ENCODE measurements around the gene UQCR11.

Gene UQCR11

DNA sequence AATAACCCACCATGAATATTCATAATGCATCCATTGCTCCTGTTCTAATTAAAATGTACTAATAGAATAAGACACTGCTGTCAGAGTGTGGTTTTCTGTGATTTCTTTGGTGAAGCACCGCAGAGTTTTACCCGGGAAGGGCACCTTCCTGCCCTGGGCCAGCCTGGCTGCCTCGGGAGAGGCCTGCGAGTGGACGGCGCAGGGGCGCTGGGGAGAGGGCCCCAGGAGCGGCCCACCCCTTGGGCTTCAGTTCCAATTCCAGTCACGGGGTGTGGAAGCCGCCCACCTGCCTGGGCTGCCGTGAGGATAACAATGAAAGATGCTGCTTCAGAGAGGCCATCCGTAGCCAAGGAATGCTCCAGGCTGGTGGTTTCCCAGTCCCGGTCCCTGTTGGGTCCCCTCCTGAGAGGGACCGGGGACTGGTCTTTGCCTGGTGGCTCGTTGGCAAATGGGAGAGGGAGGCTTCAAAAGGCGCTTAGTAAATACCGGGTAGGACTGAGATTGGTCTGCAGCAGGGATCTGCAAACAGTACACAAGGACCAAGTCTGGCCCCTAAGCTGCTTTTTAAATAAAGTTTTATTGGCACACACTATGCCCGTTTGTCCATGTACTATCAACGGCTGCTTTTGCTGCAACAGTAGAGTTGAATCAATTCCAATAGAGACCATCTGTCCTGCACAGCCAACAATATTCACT is 29.1 kb upstream of the UQCR11 start:
- no peak for DNase-seq

DNA sequence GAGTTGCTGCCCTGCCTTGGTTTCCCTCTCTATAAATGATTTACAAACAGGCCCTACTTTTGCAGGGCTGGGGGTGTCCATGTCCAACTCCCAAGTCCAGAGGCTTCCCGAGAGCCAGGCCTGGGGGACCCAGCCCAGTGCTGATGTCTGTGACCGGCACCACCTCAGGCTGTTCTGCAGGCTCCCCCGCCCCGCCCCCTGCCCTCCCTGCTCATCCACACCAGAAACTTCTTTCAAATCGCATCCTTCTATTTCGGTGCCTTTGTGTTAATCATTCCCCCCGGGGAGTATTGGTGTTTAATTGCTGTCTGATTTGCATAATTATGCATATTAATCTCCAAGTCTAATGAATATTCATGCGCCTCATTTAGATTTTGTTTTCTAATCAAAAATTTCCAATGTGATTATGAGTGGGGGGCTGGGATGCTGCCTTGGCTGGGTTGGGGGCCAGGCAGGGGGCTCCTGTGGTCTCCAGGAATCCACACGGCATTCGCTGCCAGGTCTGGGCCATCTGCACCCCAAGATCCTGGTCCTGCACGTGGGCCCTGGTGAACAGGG is 28.1 kb upstream of the UQCR11 start:
- no peak for DNase-seq

DNA sequence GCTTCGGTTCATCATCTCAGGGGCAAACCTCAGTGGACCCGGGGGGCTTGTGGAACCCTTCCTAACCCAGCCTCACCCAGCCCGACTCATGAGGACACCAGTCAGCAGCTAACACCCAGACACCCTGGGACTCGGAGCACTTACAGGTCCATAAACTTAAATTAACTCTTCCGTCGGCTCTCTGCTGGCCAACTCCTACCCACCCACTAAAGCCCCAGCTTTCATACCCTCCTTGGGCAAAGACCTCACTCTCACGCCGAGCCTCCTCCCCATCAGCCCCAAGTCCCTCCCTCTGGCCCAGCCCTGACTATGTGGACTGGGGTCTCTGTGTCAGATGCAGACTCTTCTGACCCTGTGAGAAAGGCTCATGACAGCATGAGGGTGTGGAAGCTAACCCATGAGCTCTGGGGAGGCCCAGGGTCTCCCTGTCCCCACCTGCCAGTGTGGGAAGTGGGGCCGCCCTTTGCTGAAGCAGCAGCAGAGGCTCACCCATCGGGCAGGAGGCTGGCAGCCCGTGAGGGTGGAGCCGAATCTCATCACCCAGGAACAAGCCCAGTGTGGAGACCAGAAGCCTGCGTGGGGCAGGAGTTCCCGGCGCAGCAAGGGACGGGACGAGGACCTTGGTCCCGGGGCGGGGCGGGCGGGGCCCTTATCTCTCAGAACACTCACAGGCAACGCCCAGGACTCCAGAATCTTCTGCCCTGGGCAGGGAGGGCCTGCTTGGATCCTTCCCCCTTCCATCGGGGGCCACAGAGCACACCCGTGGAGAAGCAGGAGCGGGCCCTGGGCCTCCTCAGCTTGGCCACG is 27.4 kb upstream of the UQCR11 start:
- no peak for DNase-seq

DNA sequence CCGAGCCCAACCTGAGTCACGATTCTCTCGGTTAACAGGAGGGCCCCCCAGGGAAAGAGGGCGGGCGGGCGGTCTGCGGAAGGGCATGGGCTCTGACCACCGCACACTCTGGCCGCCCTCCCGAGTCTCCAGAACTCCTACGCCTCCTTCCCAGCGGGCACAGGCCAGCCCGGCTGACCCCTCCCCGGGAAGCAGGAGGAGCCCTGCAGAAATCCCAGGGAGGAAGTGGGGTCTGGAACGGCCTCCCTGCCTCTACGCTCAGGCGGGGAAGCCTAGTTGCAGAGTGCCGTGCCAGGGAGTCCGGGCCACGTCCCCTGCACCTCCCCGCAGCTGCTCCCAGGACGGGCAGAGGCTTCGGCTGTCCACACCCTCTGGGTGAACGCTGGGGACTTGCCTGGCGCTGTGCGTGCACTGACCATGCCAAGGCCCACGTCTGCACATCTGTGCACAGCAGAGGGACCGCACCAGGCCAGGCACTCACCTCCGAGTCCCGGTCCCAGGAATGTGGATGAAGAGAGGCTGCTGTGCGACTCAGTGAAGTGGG is 26.4 kb upstream of the UQCR11 start:
- DNase-seq, result no peak

DNA sequence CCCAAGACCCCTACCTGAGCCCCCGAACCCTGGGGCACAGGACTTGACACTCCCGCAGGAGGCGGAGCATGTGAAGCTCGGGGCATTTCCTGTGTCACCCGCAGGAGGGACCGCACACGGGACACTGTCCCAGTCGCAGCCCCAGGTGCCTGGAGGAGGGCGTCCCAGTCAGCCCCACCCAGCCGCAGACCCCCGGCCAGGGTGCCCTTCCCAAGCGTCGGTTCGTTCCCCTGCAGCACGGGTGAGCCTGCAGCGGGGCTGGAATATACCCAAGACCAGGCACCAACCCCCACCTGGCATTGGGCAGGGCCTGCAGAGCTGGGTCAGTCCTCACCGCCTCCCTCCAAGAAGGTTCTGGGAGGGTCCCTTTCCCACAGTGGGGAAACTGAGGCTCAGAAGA is 25.5 kb upstream of the UQCR11 start:
- DNase-seq, result no peak

DNA sequence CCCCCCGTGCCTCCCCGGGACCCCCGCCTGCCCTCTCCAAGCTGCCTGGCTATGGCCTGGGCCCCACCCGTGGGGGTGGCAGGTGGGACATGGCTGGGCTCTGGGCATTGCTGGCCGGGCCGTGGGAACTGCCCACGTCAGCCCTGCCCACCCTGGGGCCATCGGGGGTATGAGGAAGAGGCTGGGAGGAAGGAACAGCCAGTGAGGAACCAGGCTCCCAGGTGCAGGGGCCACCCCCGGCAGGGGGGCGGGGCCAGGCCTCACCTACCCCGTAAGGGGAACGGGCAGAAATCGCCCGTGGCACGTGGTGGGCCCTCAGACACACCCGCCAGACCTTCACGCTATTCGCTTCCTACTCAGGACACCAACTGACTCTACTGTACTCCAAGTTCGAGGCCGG is 24.8 kb upstream of the UQCR11 start:
- no peak for DNase-seq

DNA sequence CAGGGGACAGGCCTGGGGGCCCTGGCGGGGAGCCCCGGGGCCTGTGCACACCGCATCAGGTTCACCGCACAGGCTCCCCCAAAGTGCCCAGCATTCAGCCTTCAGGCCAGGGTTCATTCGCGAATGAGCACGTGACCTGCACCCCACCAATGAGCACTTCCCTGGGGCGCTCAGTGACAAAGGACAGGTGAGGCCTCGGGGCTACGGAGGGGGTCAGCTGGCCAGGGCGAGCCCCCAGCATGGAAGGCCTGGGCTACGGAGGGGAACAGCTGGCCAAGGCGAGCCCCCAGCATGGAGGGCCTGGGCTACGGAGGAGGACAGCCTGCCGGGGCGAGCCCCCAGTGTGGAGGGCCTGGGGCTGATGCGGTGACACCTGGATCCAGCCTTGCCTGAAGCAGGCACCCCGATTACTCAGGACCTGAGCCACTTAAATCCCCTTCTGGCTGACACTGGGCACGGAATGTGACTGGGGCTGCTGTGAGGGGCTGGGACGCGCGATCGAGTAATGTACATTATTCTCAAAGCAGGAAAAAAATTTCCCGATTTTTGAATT is 24.1 kb upstream of the UQCR11 start:
- DNase-seq, result no peak

DNA sequence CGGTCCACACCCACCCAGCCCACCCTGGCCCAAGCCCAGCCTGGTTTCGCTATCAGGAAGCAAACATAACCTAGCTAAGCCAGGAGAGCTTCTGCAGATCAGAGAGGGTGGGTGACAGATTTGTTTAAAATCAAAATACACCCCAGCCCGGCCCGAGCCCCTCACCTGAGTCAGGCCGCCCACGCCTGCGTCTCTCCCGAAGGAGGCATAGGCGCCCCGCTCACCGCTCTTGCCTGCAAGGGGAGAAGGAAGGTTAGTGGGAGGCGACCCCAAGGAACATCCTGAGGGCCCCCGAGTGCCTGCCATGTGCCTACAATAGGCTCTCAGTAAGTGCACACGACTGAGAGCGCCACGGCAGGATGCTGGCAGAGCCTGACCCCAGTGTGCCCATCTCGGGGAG is 21.9 kb upstream of the UQCR11 start:
- DNase-seq, result no peak

DNA sequence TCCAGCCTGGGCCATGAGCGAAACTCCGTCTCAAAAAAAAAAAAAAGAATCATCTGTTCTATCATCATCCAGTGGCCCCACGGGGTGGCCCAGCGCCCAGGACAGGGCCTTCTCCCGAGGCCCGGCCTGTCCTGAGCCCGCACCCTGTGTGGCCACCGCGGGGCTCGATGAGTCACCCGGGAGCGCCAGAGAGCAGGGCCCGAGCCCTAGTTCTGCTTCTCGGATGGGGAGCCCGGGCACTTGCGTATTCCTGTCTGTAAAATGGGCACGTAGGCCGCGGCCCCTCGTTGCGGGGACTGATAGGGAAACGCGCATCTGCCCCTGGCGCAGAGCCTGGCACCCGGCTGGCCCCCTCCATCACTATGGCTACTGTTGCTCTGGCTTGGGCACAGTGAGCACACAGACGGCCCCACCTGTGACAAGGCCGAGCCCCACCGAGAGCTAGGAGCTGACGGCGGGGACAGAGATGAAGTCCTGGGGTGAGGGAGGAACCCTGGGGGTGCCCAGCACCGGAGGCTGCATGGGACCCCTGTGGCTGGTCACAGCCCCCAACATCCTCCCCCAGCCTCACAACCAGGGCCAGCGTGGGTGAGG is 21.3 kb upstream of the UQCR11 start:
- no peak for DNase-seq

DNA sequence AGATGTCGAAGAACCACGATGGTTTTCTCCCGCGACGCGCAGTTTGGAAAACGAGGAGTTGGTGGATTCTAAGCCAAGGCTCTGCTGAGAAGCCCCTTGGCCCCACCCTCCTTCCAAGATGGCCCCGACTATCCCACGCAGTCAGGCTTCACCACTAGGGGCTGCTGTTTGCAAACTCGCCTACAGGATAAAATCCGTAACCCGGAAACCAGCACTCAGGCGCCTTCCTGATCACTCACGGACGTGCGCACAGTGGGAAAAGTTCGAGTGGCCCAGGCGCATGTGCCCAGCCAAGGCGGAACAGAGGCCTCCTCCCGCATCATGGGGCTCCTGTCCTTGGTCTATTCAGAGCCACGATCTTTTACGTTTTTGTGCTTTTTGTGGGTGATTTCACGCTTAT is 19.2 kb upstream of the UQCR11 start:
- DNase-seq, result peak; percentile 43

DNA sequence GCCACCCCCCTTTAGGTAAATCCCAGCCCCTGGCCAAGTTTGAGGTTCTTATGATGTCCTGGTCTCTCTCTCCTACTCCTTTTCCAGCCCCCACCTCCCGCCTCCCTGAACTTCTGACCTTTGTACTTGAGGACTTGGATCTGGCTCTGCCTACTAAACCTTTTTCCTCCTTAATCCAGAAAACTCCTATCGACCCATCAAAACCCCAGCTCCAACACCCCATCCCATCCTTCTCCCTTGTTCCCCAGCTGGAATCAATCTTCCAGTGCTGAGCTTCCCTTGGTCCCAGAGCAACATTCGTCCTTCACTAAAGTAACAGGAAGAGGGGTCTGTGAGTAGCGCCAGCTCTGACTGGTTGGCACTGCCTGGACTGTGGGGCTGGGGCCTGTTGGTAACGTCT is 17.3 kb upstream of the UQCR11 start:
- DNase-seq, result no peak

DNA sequence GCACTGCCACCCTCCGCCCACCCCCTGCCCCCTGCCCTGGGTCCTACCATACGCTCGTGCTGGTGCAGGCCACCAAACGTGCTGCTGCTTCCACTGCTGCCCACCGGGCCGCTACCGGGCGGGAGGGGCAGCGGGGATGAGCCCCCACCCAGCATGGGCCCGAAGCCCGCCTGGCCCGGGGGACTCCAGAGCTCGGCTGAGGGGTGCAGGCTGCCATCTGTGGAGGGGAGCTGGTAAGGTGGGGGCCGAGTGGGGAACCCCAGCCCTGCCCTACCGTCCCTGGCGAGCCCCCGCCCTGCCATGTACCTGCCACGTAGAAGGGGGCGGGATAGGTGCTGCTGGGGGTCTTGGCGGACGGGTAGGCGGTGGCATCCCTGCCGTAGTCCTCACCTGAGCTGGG is 16.7 kb upstream of the UQCR11 start:
- no peak for DNase-seq

DNA sequence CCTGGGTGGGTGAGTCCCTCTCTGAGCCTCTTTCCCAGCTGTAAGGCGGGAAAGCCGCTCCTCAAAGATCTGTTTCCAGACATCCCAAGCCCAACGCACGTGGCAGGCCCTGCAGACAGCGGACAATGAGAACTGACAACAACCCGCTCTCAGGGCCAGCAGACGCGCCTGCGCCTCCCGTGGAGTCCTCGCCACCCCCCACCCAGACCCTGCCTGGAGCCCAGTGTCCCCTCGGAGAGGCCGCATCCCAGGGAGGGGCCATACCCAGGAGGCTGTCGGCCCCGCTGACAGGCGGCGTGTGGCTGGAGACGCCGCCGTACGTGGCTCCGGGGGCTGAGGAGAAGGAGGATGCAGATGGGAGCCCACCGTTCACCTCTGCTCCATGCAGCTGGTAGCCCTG is 16.3 kb upstream of the UQCR11 start:
- DNase-seq, result no peak

DNA sequence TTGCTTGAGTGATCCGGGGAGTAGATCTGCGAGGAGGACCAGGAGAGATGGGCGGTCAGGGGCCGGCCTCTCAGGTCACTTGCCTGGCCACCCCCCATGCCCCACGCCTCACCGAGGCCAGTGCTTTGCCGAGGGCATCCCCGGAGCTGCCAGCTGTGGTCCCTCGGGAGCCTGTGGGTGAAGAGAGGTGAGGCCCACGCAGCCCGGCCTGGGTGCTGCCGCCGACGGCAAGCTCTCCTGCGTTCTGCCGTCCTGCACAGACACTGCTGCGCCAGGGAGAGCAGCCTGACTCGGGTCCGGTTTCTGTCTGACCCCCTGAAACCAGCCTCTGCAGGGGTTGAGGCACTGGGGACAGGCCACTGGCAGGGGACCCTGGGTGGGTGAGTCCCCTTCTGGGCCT is 15.8 kb upstream of the UQCR11 start:
- no peak for DNase-seq

DNA sequence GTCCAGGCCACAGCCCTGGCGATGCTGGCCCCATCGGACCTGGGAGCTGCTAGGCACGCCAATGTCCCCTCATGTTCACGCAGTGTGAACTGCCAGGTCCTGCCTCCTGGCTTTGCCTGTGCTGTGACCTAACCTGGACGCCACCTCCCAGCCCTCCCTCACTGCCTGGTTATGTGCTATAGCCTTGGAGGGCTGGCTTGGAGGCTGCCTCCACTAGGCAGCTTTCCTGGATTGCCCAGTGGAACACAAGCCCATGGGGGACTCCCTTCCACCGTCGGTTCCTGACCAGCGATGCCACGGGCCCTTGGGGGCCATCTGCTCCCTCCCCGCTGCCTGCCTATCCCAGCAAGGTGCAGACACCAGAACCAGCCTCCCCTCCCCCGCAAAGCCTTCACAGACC is 15.2 kb upstream of the UQCR11 start:
- no peak for DNase-seq

DNA sequence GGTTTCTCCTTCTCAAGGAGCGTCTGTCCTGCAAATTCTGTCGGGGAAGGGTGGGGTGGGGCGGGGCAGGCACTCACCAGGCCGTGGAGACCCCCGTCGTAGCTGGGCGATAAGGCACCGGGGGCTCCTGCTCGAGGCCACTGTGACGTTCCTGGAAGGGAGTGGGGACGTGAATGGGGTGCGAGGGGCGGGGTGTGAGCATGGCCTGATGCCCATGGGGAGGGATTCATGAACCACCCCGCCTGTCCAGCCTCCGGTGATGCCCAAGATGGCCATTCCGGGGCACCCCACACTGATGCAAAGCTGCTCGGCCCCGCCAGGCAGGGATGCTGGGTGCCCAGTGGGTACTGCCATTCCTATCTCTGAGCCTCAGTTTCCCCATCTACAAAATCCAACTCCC is 14.4 kb upstream of the UQCR11 start:
- DNase-seq, result no peak

DNA sequence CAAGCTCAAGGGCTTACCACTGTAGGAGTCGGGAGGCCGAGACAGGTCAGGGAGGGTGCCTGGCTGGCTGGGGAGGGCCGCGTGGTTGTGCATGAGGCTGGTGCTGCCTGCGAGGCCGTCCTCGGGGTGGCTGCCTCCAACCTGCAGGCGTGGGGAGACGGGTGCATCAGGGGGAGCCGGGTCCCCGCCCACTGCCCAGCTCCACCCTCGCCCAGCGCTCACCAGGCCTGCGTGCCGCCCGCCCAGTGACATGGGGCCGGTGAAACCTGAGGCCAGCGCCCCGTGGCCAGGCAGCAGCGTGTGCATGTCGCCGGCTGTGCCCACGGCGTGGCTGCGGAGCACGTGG is 13.8 kb upstream of the UQCR11 start:
- no peak for DNase-seq

DNA sequence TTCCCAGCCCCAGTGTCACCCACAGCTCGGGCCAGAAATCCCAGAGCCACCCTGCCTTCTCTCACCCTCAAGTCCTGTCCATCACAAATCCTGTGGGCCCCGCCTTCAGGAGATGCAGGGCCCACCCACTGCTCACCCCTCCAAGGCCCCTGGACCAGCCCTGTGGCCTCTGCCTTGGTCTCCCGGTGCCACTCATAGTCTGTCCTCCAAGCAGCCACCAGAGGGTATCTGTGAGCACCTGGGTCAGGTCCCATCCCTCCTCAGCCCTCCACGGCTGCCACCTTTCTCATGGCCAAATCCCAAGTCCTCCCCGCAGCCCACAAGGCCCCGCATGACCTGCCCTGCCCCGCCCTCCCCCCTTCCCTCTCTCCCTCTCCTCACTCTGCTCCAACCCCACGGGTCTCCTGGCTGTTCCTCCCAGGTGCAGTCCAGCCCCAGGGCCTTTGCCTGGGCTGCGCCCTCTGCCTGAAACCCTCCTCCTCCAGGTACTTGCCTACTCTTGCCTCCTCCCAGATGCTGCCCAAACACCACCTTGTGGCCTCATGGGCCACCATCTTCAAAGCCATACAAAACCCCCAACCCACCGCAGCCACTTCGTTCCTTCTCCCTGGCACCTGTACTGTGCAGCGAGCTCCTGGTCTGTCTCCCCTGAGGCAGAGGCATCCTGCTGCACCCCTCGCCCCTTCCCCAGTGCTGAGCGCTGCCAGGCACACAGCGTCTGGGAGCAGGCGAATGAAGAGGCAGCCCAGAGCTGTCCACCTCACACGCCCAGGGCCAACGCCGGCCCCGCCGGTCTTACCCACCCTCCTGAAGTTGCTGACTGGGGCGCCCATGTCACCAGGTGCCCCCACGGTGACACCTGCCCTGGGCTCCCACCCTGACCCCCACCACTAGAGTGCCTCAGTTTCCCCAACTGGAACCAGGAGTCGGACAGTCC is 13.2 kb upstream of the UQCR11 start:
- DNase-seq, result peak; percentile 24

DNA sequence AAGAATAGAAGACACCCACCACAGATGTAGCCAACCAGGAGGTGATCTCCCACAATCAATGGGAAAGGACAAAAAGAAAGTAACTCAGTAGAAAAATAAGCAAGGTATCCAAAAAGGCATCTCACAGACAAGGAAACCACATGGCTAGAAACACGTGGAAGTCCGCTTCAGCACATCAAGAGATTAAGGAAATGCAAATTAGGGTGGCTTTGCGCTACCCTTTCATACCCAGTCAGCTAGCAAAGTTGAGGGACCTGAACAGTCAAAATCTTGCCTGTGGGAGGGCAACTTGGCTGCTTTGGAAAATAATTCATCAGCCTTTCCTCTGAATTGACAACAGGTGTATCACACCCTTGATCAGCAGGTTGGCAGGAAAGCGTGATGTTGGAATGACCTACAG is 11.6 kb upstream of the UQCR11 start:
- no peak for DNase-seq

DNA sequence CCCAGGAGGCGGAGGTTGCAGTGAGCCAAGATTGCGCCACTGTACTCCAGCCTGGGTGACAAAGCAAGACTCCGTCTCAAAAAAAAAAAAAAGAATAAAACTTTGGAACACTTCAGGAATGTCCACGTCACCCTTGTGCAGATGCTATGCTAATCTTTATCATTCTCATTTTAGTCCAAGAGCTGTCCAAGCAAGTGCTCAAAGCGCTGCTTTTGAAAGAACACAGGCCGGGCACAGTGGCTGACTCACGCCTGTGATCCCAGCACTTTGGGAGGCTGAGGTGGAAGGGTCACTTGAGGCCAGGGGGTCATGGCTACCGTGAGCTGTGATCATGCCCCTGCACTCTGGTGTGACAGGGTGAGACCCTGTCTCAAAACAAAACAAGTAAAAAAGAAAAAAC is 11.1 kb upstream of the UQCR11 start:
- no peak for DNase-seq

DNA sequence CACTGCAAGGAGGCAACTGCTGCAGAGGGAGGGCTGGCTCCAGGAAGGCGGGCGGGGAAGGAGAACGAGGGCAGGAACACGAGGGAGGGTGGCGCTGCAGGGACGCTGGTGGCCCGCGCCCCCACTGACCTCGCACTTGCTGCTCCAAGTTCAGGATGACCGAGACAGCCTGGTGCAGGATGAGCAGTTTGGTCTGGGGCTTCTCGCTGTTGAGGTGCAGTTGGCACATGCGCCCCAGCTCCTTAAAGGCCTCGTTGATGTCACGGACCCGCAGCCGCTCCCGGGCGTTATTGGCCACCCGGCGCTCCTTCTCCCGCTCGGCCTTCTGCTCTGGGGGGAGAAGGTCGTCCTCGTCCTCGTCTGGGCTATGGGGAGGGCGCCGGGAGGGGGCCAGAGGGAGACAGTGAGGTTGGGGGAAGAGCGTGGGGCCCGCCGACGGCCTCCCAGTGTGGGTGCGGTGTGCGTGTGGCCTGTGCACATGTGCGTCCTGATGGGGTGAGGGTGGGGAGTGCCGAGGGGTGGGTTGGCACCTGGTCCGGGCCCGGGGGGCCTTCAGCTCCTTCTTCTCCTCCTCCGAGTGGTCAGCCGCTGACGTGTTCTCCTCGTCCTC is 10.0 kb upstream of the UQCR11 start:
- DNase-seq, result no peak

Data from stimulated activated CD4-positive, alpha-beta T cell treated with anti-CD3 and anti-CD28 coated beads, Interleukin-12 subunit alpha, Interleukin-12 subunit beta, amount 100 ng/mL, for 4 hours (primary cell).